Measurements from ENCODE around the gene SMYD3.

SMYD3 gene

DNA sequence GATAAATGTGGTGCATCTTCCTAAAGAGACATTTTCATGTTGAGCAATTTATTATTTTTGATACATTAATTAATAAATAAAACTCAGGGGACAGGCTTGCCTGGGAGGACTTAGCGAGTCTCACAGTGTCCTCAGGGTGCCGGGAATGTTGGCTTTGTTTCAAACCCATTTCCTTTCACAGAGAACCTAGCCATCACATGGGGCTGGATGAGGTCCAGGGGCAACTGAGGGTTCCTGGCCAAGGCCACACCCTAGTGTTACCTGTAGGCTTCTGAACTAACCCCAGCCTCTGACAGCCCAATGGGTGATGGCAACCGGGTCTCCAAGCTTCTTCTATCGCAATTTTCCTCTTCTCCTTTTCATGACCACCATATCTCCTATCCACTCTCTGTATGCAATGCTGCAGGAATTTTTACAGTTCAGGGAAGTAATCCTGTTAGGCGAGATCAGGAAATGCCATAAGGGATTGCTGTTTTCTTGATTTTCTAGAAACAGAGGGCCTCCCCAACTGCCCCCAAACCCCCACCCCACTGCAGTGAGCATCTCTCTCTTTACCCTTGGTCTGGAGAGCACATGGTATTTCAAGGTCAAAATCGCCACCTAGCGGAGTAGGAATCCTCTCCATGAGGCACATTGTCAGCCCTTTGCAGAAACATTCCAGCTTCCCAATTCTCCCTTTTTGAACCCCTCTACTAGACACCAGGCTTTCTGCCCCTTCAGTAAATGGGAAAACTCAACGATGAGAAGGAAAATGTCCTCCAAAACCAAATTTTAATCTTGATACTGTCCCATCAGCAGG lies 22.1 kb upstream of the SMYD3 start:
- no peak overlapping the region for H3K4me3 ChIP-seq (ENCODE audit: low read depth, low read length)
- TF ChIP-seq, protein P1, sequence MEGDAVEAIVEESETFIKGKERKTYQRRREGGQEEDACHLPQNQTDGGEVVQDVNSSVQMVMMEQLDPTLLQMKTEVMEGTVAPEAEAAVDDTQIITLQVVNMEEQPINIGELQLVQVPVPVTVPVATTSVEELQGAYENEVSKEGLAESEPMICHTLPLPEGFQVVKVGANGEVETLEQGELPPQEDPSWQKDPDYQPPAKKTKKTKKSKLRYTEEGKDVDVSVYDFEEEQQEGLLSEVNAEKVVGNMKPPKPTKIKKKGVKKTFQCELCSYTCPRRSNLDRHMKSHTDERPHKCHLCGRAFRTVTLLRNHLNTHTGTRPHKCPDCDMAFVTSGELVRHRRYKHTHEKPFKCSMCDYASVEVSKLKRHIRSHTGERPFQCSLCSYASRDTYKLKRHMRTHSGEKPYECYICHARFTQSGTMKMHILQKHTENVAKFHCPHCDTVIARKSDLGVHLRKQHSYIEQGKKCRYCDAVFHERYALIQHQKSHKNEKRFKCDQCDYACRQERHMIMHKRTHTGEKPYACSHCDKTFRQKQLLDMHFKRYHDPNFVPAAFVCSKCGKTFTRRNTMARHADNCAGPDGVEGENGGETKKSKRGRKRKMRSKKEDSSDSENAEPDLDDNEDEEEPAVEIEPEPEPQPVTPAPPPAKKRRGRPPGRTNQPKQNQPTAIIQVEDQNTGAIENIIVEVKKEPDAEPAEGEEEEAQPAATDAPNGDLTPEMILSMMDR (conservative IDR thresholded peaks at IDR 0.05; ENCODE audit: low read depth, low read length) = no peak
- DNase-seq (ENCODE audit: low read depth) = peak; percentile 6

DNA sequence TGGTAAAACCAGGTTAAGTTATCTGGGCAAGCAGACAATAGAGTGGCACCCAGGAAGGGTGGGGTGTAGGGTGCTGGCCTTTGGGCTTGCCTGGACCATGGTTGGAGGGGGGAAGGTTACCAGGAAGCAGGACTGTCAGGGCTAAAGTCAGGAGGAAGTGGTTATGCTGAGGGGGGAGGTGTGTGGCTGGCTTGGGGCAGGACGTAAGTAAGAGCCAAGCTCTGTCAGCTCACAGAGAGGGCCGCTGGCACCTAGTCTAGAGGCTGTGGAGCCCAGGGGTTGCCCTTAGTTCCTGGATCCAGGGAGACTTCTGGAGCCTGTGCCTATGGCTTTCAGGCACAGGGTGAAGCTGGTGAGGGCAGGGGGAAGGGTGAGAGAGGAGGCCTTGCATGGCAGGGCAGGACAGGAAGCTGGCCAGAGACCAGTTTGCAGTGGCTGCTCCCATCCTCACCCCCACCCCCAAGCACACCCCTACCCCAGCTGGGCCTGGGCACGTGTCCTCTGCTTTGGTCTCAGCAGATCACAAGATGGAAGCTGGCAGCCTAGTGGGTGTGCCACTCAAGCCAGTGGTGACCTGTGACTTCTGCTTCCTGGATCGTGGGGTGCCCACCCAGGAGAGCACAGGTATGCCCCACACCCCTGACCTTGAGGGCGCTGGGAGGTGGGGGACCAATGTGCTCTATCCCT lies 20.5 kb upstream of the SMYD3 start:
- H3K4me3 ChIP-seq (ENCODE audit: low read depth, low read length) = no peak overlapping the region
- DNase-seq (ENCODE audit: low read depth) = no peak
- TF ChIP-seq, protein P1 (conservative IDR thresholded peaks at IDR 0.05; ENCODE audit: low read depth, low read length) = no peak

DNA sequence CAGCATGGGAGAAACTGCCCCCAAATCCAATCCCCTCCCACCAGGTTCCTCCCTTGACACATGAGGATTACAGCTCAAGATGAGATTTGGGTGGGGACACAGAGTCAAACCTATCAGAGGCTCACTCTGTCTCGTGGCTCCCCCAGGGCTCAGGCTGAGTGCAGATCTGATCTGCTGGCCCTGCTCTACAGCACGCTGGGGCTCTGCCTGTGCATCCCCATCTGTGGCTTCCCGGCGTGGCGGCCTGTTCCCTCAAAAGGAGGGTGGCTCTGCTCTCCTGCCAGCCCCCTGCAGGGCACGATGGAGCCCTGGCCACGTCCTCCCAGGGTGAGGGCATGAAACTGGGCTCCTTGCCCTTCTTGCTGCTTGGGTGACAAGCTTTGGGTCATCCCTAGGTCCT lies 19.8 kb upstream of the SMYD3 start:
- no peak overlapping the region for H3K4me3 ChIP-seq (ENCODE audit: low read depth, low read length)
- TF ChIP-seq, protein P1 (conservative IDR thresholded peaks at IDR 0.05; ENCODE audit: low read depth, low read length) = no peak
- DNase-seq (ENCODE audit: low read depth) = no peak

DNA sequence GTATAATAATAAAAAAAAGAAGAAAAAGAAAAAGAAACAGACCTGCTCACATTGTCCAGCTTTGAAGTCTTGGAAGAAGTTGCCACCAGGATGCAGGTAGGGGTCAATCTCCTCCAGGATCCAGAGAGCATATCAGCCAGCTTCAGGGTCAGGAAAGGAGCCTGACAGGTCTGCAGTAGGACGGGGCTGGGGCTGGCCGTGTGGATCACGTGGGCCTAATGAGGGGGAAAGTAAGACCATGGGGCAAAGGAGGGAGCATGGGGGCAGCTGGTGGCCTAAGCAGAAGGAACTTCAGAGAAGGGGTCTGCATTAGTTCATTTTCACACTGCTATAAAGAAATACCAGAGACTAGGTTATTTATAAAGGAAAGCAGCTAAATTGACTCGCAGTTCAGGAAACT lies 19.3 kb upstream of the SMYD3 start:
- no peak overlapping the region for H3K4me3 ChIP-seq (ENCODE audit: low read depth, low read length)
- TF ChIP-seq, protein P1 (conservative IDR thresholded peaks at IDR 0.05; ENCODE audit: low read depth, low read length) = no peak
- no peak for DNase-seq (ENCODE audit: low read depth)

DNA sequence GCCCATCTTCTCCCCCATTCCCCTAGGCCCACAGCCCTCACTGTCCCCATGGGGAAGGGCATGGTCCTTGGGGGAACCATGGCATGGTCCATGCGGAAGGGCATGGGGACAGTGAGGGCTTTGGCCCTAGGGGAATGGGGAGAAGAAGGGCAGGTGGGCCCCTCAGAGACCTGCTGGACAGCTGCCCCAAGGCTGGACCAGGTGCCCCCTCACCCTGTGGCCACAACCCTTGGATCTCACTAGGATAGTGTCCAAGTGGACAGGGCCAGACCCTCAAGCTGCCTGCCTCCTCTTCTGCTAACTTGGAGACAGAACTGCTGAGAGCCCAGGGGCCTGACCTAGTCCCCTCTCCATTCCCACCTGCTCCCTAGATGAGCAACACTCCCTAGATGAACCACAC lies 12.4 kb upstream of the SMYD3 start:
- no peak for DNase-seq (ENCODE audit: low read depth)
- H3K4me3 ChIP-seq (ENCODE audit: low read depth, low read length) = no peak overlapping the region
- TF ChIP-seq, protein P1 (conservative IDR thresholded peaks at IDR 0.05; ENCODE audit: low read depth, low read length) = no peak

DNA sequence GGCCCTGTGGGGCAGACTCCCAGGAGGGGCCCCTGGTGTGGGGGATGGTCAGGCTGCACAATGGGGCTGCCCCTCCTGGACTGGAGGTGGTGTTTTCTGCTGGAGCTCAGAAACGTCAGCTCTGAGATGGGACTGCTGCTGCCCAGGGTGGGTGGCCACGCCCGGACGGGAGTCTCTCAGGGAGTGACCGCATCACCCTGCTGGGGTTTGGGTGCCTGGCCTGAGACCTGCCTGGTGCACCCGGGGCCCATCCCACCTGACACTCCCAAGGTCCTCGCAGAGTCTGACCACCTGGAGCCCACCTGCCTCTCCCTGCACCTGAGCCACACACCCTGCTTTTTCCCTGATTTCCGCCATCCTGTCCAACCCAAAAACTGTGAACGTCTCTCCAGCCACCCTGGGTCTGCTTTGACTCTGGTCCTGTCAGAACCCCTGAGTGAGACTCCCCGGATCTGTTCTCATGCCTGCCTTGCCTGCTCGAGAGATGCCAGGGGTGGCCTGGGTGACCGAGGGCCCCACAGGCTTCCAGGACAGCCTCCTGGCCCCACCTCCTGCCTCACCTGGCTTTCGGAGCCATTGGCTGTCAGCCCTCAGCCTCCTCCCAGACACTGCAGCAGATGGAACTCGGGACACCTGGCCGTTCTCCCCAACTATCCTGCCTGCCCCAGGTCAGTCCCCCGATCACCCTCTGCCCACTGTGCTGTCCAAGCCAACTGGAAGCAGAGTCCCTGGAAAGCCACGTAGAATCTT lies 11.6 kb upstream of the SMYD3 start:
- no peak overlapping the region for H3K4me3 ChIP-seq (ENCODE audit: low read depth, low read length)
- DNase-seq (ENCODE audit: low read depth) = no peak
- TF ChIP-seq, protein P1 (conservative IDR thresholded peaks at IDR 0.05; ENCODE audit: low read depth, low read length) = no peak
